HG03196 (cell line): Measurements from ENCODE around the gene TXNL4A.
A peak's percentile ranks its signal among the peaks of the same experiment; 100 is the strongest.
"Not testable (repeated sequence)": the region's sequence is repeated elsewhere in the genome, so short reads cannot be mapped to it uniquely, and the experiment has no call there.

Source experiments
- ATAC-seq: cut with Tn5 transposase; IDR thresholded peaks from one replicate; pipeline ENCODE4 v1.9.1; 2021; ENCODE audit not compliant: unreplicated experiment

TXNL4A gene, protein sequence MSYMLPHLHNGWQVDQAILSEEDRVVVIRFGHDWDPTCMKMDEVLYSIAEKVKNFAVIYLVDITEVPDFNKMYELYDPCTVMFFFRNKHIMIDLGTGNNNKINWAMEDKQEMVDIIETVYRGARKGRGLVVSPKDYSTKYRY

DNA sequence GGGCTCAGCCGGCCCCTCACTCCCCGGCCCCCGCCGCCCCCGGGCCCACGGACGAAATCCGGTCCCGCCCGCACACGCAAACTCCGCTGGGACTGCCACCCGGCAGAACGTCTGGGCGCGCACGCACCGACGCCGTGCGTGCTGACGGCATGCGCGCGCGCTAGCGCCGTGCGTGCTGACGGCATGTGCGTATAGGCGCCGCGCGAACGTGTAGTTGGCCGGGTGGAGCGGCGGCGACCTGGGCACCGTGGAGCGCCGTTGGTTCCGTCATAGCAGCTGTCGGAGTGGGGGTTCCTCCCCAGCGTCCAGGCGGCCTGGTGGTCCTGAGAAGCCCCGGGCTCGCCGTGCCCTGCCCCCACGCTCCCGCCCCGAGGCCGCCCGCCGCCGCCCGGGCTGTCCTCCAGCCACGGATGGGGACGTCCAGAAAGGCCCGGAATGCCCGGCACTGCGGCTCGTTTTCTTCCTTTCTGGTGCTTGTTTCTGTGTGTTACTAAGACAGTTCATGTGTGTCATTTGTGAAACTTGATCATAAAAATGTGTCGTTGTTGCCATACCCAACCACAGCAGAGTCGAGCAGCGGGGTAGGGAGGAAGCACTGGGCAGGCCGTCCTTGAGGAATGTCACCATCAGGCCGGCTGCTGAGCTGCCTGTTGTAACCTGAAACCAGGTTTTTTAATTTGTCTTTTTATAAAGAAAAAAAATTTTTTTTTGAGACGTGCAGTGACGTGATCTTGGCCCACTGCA is at the start of gene TXNL4A:
Gene TXNL4A (minus strand): TSS at position 113 of the 744 bp plus-strand sequence. CDS start 171 bp downstream, outside the sequence.
- peak; percentile 96 for ATAC-seq

DNA sequence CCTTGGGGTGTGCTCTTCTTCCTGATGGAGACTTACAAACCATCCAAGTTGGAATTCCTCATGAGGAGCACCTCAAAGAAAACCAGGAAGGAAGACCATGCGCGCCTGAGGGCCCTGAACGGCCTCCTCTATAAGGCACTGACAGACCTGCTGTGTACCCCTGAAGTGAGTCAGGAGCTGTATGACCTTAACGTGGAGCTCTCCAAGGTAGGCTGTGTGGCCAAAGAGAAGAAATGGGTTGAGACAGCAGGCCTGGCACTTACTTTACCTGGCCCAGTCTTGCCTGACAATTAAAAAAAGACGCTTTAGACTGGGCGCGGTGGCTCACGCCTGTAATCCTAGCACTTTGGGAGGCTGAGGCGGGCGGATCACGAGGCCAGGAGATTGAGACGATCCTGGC is 48.9 kb upstream of the TXNL4A start:
- no peak for ATAC-seq

DNA sequence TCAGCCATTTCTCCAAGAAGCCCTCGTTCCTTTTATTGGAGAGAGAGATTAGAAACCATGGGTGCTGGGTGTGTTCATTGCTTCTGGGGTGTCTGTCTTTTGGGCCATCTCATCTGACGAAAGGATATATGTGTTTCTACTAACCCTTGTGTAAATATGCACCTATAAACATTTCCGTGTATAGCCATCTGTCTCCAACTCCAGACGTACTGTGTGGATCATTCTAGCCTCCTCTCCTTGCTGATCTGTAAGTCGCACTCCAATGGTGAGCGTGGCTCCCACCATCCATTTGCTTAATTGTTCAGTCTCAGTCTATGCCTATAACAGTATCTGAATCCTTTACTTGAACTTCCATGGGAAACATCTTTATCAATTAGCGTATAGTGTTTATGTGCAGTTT is 47.6 kb upstream of the TXNL4A start:
- no peak for ATAC-seq

DNA sequence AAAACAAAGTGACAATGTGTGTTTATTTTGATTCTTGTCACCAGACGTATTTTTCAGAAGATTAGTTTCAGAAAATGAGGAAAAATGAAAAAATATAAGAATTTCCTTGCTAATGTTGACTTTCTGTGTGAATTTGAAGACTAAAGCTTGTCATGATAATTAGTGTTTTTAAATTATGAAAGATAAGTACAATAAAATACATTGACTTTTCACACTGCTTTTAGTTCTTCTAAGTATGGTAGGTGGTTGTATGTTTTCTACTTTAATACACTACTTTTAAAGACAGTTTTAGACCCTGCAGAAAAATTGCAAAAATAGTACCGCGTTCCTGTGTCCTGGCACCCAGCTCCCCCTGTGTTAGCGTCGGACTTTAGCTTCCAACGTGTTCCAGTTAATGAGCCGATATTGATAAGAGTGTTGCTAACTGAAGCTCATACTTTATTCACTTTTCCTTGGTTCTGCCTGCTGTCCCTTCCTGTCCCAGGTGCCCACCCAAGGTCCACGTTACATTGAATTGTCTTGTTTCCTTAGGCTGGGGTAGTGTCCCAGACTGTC is 46.6 kb upstream of the TXNL4A start:
- ATAC-seq, result no peak

DNA sequence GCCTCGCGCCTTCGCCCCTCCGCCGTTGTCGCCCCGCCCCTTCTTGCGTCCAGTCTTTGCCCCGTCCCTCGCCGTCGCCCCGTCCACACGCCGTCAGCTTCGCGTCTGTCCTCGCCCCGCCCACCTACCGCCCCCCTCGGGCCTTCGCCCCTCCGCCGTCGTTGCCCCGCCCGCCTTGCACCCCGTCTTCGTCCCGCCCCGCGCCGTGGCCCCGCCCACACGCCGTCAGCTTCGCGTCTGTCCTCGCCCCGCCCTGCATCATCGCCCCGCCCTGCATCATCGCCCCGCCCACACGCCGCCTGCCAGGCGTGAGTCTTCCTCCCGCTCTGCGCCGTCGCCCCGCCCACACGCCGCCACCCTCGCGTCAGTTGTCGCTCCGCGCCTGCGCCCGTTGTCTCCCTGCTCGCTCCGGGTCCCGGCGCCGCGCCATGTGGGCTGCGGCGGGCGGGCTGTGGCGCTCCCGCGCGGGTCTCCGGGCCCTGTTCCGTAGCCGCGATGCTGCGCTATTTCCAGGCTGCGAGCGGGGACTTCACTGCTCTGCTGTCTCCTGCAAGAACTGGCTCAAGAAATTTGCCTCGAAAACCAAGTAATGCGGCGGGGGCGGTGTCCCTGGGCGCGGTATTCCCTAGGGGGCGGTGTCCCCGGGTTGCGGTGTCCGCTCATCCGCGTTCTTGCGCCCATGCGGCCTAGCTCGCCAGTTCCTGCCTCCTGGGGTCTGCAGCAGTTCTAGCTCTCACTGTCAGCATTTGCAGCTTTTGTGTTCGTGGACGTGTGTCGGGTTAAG is 45.9 kb upstream of the TXNL4A start, which contains the start of gene RBFA:
Gene RBFA (plus strand): TSS at position 367 of the 784 bp plus-strand sequence. CDS start 62 bp downstream, at position 429.
- ATAC-seq, result peak; percentile 78

DNA sequence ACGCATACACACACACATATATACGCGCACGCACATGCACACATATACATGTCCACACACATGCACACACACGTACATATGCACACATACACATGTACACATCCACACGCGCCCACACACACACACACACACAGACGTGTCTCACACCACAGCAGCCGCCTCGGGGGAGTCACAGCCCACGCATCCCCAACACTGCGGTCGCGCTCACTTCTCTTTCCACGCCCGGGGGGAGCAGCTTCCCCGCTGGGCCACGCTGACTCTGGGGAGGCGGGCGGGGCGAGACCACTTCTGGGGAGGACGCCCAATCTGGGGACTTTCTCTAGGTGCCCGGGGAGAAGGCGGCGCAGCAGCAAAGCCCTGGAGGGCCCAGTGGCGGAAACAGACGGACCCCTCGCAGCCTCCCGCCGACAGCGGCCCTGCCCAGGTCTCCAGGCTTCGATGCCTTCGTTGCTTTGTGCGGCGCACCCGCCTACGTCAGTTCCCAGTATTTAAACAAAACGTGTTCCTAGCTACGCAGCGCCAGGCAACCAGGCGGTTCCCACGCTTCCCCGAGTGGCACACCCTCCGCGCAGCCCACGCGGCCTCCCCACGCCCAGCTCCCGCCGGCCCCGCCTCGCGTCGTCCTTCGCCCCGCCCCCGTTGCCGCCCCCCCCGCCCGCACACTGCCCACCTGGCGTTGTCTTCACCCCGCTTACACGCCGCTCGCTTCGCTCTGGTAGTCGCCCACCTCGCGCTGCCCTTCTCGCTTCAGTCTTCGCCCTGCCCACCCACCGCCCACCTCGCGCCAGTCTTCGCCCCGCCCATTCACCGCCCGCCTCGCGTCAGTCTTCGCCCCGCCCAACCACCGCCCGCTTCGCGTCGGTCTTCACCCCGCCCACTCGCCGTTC is 45.1 kb upstream of the TXNL4A start:
- ATAC-seq, result peak; percentile 52

DNA sequence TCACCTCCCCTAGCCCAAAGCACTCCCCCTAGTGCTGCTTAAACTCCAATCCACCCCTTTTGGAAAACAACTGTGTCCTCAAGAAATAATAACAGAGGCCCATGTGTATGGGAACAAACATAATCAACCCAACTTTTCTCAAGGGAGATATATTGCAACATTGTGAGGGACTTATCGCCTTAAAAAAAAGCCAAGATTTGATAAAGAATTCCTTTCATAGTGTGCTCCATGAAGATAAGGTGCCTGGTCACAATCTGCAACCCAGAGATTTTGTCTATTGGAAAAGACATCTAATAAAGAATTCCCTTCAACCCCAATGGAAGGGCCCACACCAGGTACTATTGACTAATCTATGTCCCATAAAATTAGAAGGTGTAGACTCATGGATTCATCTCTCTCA is 41.3 kb upstream of the TXNL4A start:
- ATAC-seq, result no peak

DNA sequence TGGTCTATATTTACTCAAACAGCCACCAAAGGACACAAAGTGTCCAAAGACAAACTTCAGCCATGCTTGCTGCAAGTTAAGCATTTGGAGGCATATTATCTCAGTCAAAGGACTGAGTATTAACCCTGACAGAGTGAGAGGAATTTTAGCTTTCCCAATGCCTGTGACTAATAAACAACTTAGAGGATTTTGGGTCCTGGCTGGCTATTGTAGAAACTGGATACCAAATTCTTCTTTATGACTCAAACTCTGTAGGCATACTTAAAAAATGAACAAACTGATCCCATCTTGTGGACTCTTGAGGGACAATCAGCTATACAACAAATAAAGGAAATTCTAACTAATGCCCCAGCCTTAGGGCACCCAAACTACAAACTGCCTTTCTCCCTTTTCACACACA is 39.4 kb upstream of the TXNL4A start:
- not testable (repeated sequence) for ATAC-seq

DNA sequence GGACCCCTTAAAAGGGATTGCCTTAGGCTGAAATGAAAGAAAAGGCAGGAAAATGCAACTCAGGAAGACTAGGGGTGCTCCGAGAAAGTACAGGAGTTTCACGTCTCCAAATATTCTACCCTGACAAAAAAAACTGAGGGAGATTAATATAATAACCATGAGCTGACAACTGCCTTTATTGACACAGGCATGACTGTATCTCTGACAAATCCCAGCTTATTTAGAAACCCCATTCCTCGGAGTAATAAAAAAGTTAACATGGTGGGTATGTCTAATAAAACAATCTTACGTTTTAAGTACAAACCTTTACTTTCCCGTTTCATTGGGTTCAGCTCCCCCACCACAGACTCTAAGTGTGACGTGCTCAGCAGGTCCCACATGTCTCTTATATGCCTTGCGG is 38.0 kb upstream of the TXNL4A start:
- no peak for ATAC-seq

DNA sequence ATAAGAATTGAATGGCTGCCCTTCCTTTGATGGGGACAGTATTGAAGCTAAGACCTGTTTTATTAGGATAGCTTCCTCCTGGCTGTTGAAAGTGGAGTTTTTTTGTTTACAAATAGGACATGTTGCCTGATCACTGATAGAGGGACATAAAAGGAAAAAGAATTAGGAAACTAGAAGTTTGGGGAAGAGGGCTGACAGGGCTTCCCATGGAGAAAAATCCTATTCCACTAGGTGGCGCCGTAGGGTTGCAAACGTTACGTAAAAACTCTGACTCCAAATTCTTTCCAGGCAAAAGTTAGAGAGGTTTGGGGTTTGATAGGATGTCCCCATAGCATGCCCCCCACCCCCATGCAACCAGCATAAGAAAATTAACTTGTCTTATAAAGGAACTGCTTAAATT is 34.8 kb upstream of the TXNL4A start:
- no peak for ATAC-seq

DNA sequence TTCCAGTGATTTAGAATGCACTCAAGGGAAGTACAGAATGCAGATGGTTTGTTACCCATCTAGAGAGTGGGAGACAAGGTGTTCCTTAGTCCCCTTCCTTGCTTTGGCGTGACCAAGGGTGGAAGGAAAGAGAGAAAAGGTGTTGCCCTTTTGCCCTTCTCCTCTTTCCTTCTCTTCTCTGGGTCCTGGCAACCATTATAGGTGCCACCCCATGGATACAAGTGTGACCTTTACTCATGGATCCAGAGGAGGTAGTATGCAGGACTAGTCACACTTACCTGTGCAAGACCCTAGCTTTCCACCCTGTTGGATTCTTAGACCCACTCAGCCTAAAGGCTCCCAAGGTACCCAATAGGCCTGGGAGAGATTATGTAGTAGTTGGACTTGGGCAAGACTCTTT is 34.2 kb upstream of the TXNL4A start:
- ATAC-seq, result no peak

DNA sequence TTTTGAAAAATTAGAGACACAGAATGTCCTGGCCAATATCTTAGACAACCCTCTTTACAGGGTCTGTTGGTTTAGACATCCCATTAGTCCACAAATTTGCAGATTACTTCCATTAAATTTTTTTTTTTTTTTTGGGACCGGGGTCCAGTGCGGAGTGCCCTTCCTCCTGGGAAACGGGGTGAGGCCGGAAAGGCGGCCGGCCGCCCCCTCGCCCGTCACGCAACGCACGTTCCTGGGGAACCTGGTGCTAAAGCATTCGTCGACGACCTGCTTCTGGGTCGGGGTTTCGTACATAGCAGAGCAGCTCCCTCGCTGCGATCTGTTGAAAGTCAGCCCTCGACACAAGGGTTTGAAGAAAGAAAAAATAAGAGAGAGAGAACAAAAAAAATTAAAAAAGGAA is 24.4 kb upstream of the TXNL4A start:
- no peak for ATAC-seq

DNA sequence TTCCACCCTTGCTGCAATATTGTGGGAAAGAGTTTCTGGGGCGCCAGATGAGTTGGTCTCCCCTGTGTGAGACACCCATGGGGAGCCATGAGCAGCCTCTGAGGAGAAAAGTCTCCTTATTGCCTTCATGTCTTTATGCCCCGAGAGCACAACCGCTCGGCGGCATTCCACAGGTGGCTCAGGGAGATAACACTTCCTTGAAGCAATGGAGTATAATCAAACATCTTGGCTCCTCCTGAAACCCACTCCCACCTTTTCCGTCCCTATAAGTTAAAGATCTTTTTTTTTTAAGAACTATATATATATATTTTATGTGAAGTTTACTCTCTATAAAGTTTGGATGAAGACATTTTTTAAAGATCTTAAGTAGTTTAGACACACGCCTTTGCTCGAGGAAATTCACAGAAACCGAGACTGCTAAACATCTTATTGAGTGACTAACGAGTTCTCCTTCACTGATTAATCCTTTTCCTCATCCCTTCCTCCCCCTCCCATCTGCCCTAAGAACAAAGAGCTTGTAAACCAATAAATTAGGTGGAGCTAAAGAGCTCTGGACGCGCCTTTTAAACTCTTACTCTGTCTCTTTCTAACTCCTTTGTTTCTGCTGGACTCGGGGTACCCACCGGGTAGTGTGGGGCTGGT is 23.3 kb upstream of the TXNL4A start:
- ATAC-seq, result not testable (repeated sequence)

DNA sequence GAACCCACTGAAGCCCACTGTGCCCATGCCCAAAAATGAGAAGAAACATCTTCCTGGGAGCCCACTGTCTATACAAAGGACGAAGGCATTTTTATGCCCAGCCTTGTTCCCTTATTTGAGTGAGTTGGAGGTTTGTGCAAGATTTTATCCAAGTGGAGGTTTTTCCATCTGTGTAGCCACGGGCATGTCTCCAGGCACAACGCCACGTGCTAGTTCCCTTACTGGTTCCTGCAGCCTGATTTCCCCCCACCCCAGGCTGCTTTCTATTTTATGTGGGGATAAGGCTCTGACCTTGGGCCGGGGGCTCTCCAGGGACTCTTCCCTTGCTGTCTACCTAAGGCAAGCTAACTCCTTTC is 22.2 kb upstream of the TXNL4A start:
- ATAC-seq, result no peak

DNA sequence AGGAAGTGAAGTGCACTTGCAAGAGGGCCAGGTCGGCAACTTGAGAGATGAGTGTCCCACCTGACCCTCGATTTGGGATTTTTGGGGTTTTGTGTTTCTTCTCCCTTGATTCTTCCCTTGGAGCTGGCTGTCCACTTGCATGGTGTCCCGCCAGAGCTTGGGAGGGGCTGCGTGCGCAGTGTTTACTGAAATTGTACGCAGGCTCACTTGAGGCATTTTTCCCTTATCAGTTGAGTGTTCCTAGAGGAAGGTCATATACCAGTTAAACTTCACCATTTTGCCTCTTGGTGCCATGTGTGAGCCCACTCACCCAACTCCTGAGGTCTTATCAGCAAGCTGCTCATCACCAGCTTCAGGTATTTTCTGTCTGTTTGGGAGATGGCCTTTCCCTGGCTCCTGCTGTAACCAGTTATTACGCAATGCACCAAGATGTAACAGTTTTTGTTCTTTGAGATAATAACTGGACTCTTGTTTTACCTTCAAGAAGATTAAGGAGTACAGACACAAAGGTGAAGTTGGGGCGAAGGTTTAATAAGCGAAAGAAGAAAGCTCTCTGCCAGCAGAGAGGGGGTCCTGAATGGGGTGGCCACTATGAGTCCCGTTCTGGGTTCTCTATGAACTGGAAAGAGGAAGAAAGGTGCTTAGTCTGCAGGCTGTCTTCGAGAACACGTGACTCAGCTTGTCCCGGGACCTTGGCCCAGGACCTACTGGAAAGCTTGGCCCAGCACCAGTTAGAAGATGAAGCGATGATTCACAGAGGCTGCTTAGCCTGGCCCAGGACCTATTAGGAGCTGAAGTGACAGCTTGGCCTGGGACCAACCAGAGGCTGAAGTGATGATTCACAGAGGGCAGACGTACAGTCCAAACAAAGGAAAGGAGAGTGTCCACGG is 21.5 kb upstream of the TXNL4A start:
- ATAC-seq, result no peak

DNA sequence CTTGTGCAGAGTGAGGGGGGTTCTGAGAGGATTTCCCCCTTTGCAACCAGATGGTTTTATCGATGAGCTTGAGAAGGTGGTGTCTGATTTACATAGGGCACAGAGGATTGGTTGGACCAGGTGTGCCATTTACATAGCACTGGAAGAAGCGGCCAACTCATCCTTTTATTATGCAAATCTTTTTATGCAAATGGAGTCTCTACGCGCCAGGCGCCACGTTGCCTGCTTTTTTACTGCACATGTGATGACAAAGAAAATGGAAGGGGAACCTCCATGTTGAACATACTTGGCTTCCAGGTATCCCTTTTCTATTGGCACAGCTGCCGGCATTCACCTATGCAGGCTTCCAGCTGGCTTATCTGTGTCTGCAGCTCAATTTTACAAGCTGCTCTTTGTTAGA is 18.4 kb upstream of the TXNL4A start:
- no peak for ATAC-seq

DNA sequence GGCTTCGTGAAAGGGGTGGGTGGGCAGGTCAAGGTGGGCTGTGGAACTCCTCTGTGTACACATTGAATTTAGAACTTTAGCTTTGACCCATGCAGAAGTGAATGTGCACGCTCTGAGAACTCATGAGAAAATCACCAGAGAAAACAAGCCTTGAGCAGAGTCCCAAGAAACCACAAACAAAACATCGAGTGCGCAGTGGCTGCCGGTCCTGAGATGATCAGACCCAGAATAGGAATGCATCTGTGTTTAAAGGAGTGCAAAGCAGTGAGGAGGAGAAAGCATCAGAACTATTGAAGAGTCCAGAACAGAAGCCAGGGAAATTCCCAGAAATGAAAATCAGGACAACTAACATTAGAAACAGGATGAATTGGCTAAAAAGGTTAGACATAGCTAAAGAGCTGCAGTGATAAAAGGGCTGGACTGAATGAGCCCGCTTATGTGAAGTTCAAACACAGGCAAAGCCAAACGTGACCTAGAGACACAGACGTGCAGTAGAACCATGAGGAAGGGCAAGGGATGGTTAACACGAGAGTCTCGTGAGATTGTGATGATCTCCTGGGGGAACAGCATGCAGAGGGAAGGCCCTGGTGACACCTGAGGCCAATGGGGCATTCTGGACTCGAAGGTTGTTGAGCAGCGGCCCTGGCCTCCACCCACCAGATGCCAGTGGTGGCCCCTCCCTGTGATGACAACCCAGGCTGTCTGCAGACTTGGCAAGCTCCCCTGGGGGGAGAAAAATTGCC is 16.4 kb upstream of the TXNL4A start:
- no peak for ATAC-seq

DNA sequence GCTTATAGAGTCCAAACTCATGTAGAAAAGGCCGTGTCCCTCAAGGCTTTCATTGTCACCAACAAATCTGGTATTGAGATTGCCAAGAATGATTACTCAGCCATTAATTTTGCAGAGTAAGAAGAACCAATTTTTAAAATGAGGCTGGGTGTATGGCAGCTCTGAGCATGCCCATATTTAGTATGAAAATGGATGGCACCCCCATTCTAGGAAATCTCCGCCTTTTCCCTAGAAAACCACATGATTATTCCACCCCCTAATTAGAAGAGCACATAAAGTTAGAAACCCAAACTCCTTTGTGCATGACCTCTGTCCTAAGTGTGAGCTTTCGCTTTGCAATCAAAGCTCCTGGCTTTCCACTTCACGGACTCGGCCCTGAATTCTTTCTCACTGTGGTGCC is 14.1 kb upstream of the TXNL4A start:
- no peak for ATAC-seq

DNA sequence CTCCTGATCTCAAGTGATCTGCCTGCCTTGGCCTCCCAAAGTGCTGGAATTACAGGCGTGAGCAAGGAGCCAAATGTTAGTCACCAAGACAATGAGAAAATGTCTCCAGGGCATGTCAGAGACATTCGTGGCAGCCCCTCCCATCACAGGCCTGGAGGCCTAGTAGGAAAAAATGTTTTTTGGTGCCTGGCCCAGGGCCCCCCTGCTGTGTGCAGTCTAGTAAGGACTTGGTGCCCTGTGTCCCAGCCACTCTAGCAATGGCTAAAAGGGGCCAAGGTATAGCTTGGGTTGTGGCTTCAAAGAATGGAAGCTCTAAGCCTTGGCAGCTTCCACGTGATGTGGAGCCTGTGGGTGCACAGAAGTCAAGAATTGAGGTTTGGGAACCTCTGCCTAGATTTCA is 12.5 kb upstream of the TXNL4A start:
- no peak for ATAC-seq
